Hepatocyte (in vitro differentiated cells): ENCODE data around the gene MINK1. TPM values are rescaled to one million over a fixed set of nuclear protein-coding genes. Genes with fewer than 3 reads are reported as not detected.
A peak's percentile ranks its signal among the peaks of the same experiment; 100 is the strongest.
"Not testable (repeated sequence)": the region's sequence is repeated elsewhere in the genome, so short reads cannot be mapped to it uniquely, and the experiment has no call there.

Experiments
- DNase-seq: peaks from one replicate; pipeline ENCODE4 v3.0.0-alpha.2; 2016; ENCODE audit warnings: low spot score
- H2AFZ ChIP-seq: fragments of 200-600 bp; sonication (generic); 2 replicates; pipeline ENCODE4 v1.6.0; 2016; ENCODE audit warnings: antibody characterized with exemption, mild to moderate bottlenecking
- H3K27ac ChIP-seq: fragments of 200-600 bp; sonication (generic); 2 replicates; pipeline ENCODE4 v1.5.1; 2016; ENCODE audit warnings: mild to moderate bottlenecking
- H3K27me3 ChIP-seq: fragments of 200-600 bp; sonication (generic); 2 replicates; pipeline ENCODE4 v1.6.1; 2016
- H3K36me3 ChIP-seq: fragments of 200-600 bp; sonication (generic); replicated peaks from 2 replicates; pipeline ENCODE4 v1.5.1; 2016; ENCODE audit warnings: low read depth; ENCODE audit not compliant: insufficient read depth
- H3K4me1 ChIP-seq: fragments of 200-600 bp; sonication (generic); 2 replicates; pipeline ENCODE4 v1.5.1; 2016; ENCODE audit warnings: mild to moderate bottlenecking, moderate library complexity; ENCODE audit not compliant: insufficient read depth
- H3K4me2 ChIP-seq: fragments of 200-600 bp; sonication (generic); 2 replicates; pipeline ENCODE4 v1.6.0; 2016
- H3K4me3 ChIP-seq: fragments of 200-600 bp; sonication (generic); 2 replicates; pipeline ENCODE4 v1.5.1; 2016; ENCODE audit warnings: mild to moderate bottlenecking
- H3K79me2 ChIP-seq: fragments of 200-600 bp; sonication (generic); 2 replicates; pipeline ENCODE4 v1.6.0; 2017; ENCODE audit warnings: mild to moderate bottlenecking
- H3K9me2 ChIP-seq: fragments of 200-600 bp; sonication (generic); replicated peaks from 2 replicates; pipeline ENCODE4 v1.6.0; 2017; ENCODE audit warnings: mild to moderate bottlenecking; ENCODE audit not compliant: insufficient read depth
- H3K9me3 ChIP-seq: fragments of 200-600 bp; sonication (generic); 2 replicates; pipeline ENCODE4 v1.5.1; 2016; ENCODE audit warnings: low read depth, mild to moderate bottlenecking
- H4K20me1 ChIP-seq: fragments of 200-600 bp; sonication (generic); 2 replicates; pipeline ENCODE4 v1.6.0; 2016; ENCODE audit warnings: mild to moderate bottlenecking; ENCODE audit not compliant: insufficient read depth, poor library complexity, severe bottlenecking
- EZH2 ChIP-seq: fragments of 200-600 bp; sonication (generic); IDR thresholded peaks from 2 replicates; pipeline ENCODE4 v1.6.1; 2016; ENCODE audit warnings: antibody characterized with exemption, mild to moderate bottlenecking, borderline replicate concordance
- EZH2phosphoT487 ChIP-seq: fragments of 200-600 bp; sonication (generic); IDR thresholded peaks from one replicate; pipeline ENCODE4 v1.6.1; 2018; ENCODE audit warnings: antibody characterized with exemption, mild to moderate bottlenecking, low read depth, moderate library complexity; ENCODE audit not compliant: unreplicated experiment, severe bottlenecking
- WGBS: methylation state at CpG from one replicate; pipeline ENCODE4 v1.1.6; 2016; ENCODE audit warnings: low lambda C conversion rate; ENCODE audit errors: missing lambda C conversion rate; 5-methylcytosine and 5-hydroxymethylcytosine counted together
- polyA plus RNA-seq: library from polyadenylated mRNA; unstranded; fragments of >200 nt; fragmentation: Nextera tagmentation; extraction: Ambion mirVana; gene quantifications from 2 replicates; pipeline ENCODE4 v1.2.1, GENCODE V29; 2016
- total RNA-seq: library from RNA; depleted of rRNA; stranded (reverse); fragments of >200 nt; gene quantifications from 2 replicates; pipeline ENCODE4 v1.2.3, GENCODE V29; 2014
- TF ChIP-seq, protein P1 (sequence below): fragments of 200-600 bp; sonication (generic); IDR thresholded peaks from 2 replicates; pipeline ENCODE4 v1.5.1; 2016; ENCODE audit warnings: antibody characterized with exemption, mild to moderate bottlenecking; ENCODE audit not compliant: poor library complexity

MINK1 gene
- total and polyA plus RNA-seq, 2 experiments from 2014 or later, result 39.7 to 45.3 TPM

- Histone ChIP-seq H3K27ac (peak overlapping the region; percentile 94), H2AFZ (no peak overlapping the region)
- TF ChIP-seq, protein P1, sequence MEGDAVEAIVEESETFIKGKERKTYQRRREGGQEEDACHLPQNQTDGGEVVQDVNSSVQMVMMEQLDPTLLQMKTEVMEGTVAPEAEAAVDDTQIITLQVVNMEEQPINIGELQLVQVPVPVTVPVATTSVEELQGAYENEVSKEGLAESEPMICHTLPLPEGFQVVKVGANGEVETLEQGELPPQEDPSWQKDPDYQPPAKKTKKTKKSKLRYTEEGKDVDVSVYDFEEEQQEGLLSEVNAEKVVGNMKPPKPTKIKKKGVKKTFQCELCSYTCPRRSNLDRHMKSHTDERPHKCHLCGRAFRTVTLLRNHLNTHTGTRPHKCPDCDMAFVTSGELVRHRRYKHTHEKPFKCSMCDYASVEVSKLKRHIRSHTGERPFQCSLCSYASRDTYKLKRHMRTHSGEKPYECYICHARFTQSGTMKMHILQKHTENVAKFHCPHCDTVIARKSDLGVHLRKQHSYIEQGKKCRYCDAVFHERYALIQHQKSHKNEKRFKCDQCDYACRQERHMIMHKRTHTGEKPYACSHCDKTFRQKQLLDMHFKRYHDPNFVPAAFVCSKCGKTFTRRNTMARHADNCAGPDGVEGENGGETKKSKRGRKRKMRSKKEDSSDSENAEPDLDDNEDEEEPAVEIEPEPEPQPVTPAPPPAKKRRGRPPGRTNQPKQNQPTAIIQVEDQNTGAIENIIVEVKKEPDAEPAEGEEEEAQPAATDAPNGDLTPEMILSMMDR, result no peak
- TF ChIP-seq EZH2 (no peak), EZH2phosphoT487 (no peak)
Measured at GRCh38 chr17:4908301-4908700, 75.2 kb downstream of the MINK1 start.

DNA sequence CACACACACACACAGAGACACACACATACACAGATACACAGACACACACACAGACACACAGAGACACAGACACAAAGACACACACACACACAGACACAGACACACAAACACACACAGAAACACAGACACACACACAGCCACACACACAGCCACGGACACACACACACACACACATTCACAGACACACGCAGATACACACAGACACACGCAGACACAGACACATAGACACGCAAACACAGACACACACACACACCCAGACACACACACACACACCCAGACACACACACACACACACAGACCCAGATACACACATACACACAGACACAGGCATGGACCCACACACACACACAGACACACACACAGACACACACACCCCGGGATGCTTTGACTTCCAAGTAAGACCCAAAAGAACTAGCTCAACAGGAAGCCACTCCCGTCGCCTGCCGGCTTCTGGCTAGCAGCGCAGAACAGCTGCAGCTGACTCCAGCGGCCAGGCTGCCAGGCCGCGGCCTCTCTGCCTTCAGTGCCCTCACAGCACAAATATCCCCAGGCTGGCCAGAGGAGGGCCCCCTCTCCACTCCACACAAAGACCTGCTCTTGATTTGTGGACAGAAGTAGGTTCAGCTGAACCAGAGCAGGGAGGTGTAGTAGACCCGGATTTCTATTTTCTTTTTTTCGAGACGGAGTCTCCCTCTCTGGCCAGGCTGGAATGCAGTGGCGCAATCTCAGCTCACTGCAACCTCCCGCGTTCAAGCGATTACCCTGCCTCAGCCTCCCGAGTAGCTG is 75.8 kb downstream of the MINK1 start:
- TF ChIP-seq, protein P1, result peak; percentile 88
- no peak for TF ChIP-seq EZH2phosphoT487
- no peak for TF ChIP-seq EZH2
- peak overlapping the region; percentile 4 for H2AFZ ChIP-seq
- H3K4me2 ChIP-seq, result peak overlapping the region; percentile 41

More at GRCh38 chr17:4908301-4908700, 75.2 kb downstream of the MINK1 start:
- DNase-seq, result no peak
- Histone ChIP-seq H3K79me2 (no peaks in the 10 kb centered on the region), H3K27me3 (no peaks in the 10 kb centered on the region), H3K36me3 (no peaks in the 10 kb centered on the region), H3K4me3 (no peak overlapping the region), H3K4me2 (no peak overlapping the region), H3K9me2 (no peaks in the 10 kb centered on the region), H4K20me1 (no peaks in the 10 kb centered on the region), H3K9me3 (no peaks in the 10 kb centered on the region), H3K4me1 (peaks cover 7% of the 10 kb centered on the region)
- WGBS, result 38% methylated on average over 10 of the region's 10 CpGs

GRCh38 chr17:4913994-4914393 is 80.9 kb downstream of the MINK1 start:
- Histone ChIP-seq H3K4me2 (no peak overlapping the region), H3K4me3 (no peak overlapping the region), H4K20me1 (no peaks in the 10 kb centered on the region), H2AFZ (no peak overlapping the region), H3K9me3 (no peaks in the 10 kb centered on the region), H3K79me2 (no peaks in the 10 kb centered on the region), H3K4me1 (peaks cover 6% of the 10 kb centered on the region), H3K27me3 (no peaks in the 10 kb centered on the region), H3K36me3 (no peaks in the 10 kb centered on the region), H3K9me2 (no peaks in the 10 kb centered on the region), H3K27ac (no peak overlapping the region)
- TF ChIP-seq EZH2phosphoT487, result no peak
- TF ChIP-seq, protein P1, result no peak
- no peak for TF ChIP-seq EZH2
- WGBS, result 67% methylated on average over 1 of the region's 1 CpG
- no peak for DNase-seq

More for the DNA sequence above, 75.8 kb downstream of the MINK1 start:
- WGBS, result 18% methylated on average over 18 of the region's 20 CpGs
- Histone ChIP-seq H3K4me1 (peaks cover 6% of the 10 kb centered on the region), H3K4me3 (no peak overlapping the region), H3K9me3 (no peaks in the 10 kb centered on the region), H3K9me2 (no peaks in the 10 kb centered on the region), H3K79me2 (no peaks in the 10 kb centered on the region), H4K20me1 (no peaks in the 10 kb centered on the region), H3K27ac (peak overlapping the region; percentile 94), H3K27me3 (no peaks in the 10 kb centered on the region), H3K36me3 (no peaks in the 10 kb centered on the region)
- peak; percentile 94 for DNase-seq

DNA sequence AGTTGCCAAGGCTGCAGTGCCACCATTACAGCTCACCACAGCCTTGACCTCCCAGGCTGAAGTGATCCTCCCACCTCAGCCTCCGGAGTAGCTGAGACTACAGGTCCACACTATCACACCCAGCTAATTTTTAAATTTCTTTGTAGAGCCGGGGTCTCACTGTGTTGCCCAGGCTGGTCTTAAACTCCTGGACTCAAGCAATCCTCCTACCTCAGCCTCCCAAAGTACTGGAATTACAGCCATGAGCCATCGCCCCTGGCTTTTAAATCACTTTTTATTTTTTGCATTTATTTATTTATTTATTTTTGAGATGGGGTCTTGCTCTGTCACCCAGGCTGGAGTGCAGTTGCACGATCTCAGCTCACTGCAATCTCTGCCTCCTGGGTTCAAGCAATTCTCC is 81.4 kb downstream of the MINK1 start:
- DNase-seq, H3K4me3 ChIP-seq, H3K36me3 ChIP-seq, H3K79me2 ChIP-seq, H3K4me1 ChIP-seq, H2AFZ ChIP-seq, H3K9me2 ChIP-seq, H3K4me2 ChIP-seq, H3K9me3 ChIP-seq, H3K27me3 ChIP-seq, H4K20me1 ChIP-seq, H3K27ac ChIP-seq: not testable (repeated sequence)
- WGBS, result 96% methylated on average over 4 of the region's 4 CpGs
